H9 (cell line): ENCODE data around the gene KISS1R. TPM values are rescaled to one million over a fixed set of nuclear protein-coding genes. Genes with fewer than 3 reads are reported as not detected.

Experiments used
- DNase-seq: peaks from one replicate; pipeline ENCODE4 v3.0.0-alpha.2; 2017
- H2AFZ ChIP-seq: one replicate; pipeline ENCODE4 v1.6.1; 2013; ENCODE audit warnings: mild to moderate bottlenecking, low read length, control low read depth, moderate library complexity
- H2AK5ac ChIP-seq: 2 replicates; pipeline ENCODE4 v1.6.1; 2013; ENCODE audit warnings: low read length, control low read depth, mixed read lengths; ENCODE audit not compliant: insufficient read length
- H2BK120ac ChIP-seq: one replicate; pipeline ENCODE4 v1.6.1; 2013; ENCODE audit warnings: low read depth, mild to moderate bottlenecking, low read length, control low read depth, inconsistent platforms; ENCODE audit not compliant: poor library complexity, severe bottlenecking
- H2BK12ac ChIP-seq: 2 replicates; pipeline ENCODE4 v1.6.1; 2013; ENCODE audit warnings: low read length, control low read depth, mixed read lengths, low read depth; ENCODE audit not compliant: insufficient read length
- H2BK15ac ChIP-seq: 2 replicates; pipeline ENCODE4 v1.6.1; 2013; ENCODE audit warnings: low read depth, low read length, control low read depth
- H2BK20ac ChIP-seq: one replicate; pipeline ENCODE4 v1.6.1; 2013; ENCODE audit warnings: low read depth, mild to moderate bottlenecking, low read length, control low read depth, inconsistent platforms; ENCODE audit not compliant: poor library complexity, severe bottlenecking
- H2BK5ac ChIP-seq: 2 replicates; pipeline ENCODE4 v1.6.1; 2013; ENCODE audit warnings: low read length, control low read depth, mixed read lengths; ENCODE audit not compliant: insufficient read length
- H3K14ac ChIP-seq: 2 replicates; pipeline ENCODE4 v1.6.1; 2013; ENCODE audit warnings: low read length, control low read depth; ENCODE audit not compliant: insufficient read depth
- H3K18ac ChIP-seq: 2 replicates; pipeline ENCODE4 v1.6.1; 2013; ENCODE audit warnings: low read depth, mild to moderate bottlenecking, mixed read lengths, low read length, control low read depth; ENCODE audit not compliant: insufficient read length
- H3K23ac ChIP-seq: 2 replicates; pipeline ENCODE4 v1.6.1; 2013; ENCODE audit warnings: low read length, control low read depth, mixed read lengths, low read depth; ENCODE audit not compliant: insufficient read length
- H3K23me2 ChIP-seq: 2 replicates; pipeline ENCODE4 v1.6.1; 2013; ENCODE audit warnings: low read depth, mild to moderate bottlenecking, mixed read lengths, low read length, control low read depth; ENCODE audit not compliant: insufficient read length, poor library complexity, severe bottlenecking
- H3K27ac ChIP-seq: 2 replicates; pipeline ENCODE4 v1.5.1; 2013; ENCODE audit warnings: low read length, control low read depth, mixed read lengths, low read depth; ENCODE audit not compliant: insufficient read length
- H3K27me3 ChIP-seq: 2 replicates; pipeline ENCODE4 v1.6.1; 2013; ENCODE audit warnings: low read length, control low read depth, inconsistent platforms; ENCODE audit not compliant: insufficient read depth
- H3K4ac ChIP-seq: 2 replicates; pipeline ENCODE4 v1.6.1; 2013; ENCODE audit warnings: low read depth, mild to moderate bottlenecking, control low read depth, inconsistent platforms, low read length, moderate library complexity
- H3K4me1 ChIP-seq: 2 replicates; pipeline ENCODE4 v1.6.1; 2013; ENCODE audit warnings: low read length, control low read depth, inconsistent platforms; ENCODE audit not compliant: insufficient read depth
- H3K4me2 ChIP-seq: 2 replicates; pipeline ENCODE4 v1.6.1; 2013; ENCODE audit warnings: low read length, control low read depth, mixed read lengths; ENCODE audit not compliant: insufficient read length, insufficient read depth
- H3K56ac ChIP-seq: 2 replicates; pipeline ENCODE4 v1.6.1; 2013; ENCODE audit warnings: low read depth, mild to moderate bottlenecking, mixed read lengths, low read length, control low read depth; ENCODE audit not compliant: insufficient read length
- H3K79me1 ChIP-seq: 2 replicates; pipeline ENCODE4 v1.6.1; 2013; ENCODE audit warnings: low read depth, mild to moderate bottlenecking, moderate library complexity, low read length, control low read depth, inconsistent platforms; ENCODE audit not compliant: insufficient read depth, poor library complexity, severe bottlenecking
- H3K79me2 ChIP-seq: 2 replicates; pipeline ENCODE4 v1.6.1; 2013; ENCODE audit warnings: low read length, control low read depth, inconsistent platforms; ENCODE audit not compliant: insufficient read depth
- H3K9ac ChIP-seq: 2 replicates; pipeline ENCODE4 v1.6.1; 2013; ENCODE audit warnings: low read length, control low read depth, mixed read lengths; ENCODE audit not compliant: insufficient read length; ENCODE audit errors: extremely low read depth
- H3K9me3 ChIP-seq: one replicate; pipeline ENCODE4 v1.6.1; 2013; ENCODE audit warnings: low read depth, low read length, inconsistent platforms; ENCODE audit not compliant: control insufficient read depth
- H3T11ph ChIP-seq: one replicate; pipeline ENCODE4 v1.6.1; 2013; ENCODE audit warnings: mild to moderate bottlenecking, low read length, control low read depth, inconsistent platforms
- H4K20me1 ChIP-seq: one replicate; pipeline ENCODE4 v1.6.1; 2013; ENCODE audit not compliant: control insufficient read depth, insufficient read length, insufficient read depth
- H4K5ac ChIP-seq: 2 replicates; pipeline ENCODE4 v1.6.1; 2013; ENCODE audit warnings: low read depth, mild to moderate bottlenecking, mixed read lengths, low read length, control low read depth; ENCODE audit not compliant: insufficient read length
- H4K8ac ChIP-seq: replicated peaks from 2 replicates; pipeline ENCODE4 v1.6.1; 2013; ENCODE audit warnings: low read length, control low read depth, mixed read lengths, low read depth; ENCODE audit not compliant: insufficient read length
- H4K91ac ChIP-seq: 2 replicates; pipeline ENCODE4 v1.6.1; 2013; ENCODE audit warnings: low read depth, mild to moderate bottlenecking, moderate library complexity, mixed read lengths, low read length, control low read depth; ENCODE audit not compliant: insufficient read length
- H3K27ac Mint-ChIP-seq, 3 experiments: 2 replicates in 2 of 3; 3 replicates in 1 of 3; pipeline ENCODE4 v1.8.0; 2020 to 2021; ENCODE audit warnings: mixed read lengths in 3 of 3, mild to moderate bottlenecking in 1 of 3, moderate library complexity in 1 of 3
- H3K27me3 Mint-ChIP-seq: 2 replicates; pipeline ENCODE4 v1.8.0; 2021; ENCODE audit warnings: low read depth, mild to moderate bottlenecking, moderate library complexity, mixed read lengths
- H3K36me3 Mint-ChIP-seq, 3 experiments: 2 replicates in 2 of 3; 3 replicates in 1 of 3; pipeline ENCODE4 v1.8.0; 2020 to 2021; ENCODE audit warnings: low read depth in 3 of 3, mixed read lengths in 3 of 3; ENCODE audit not compliant: insufficient read depth in 1 of 3
- H3K4me1 Mint-ChIP-seq, 2 experiments: 2 replicates each; pipeline ENCODE4 v1.8.0; 2020; ENCODE audit warnings: mixed read lengths in 2 of 2
- H3K4me3 Mint-ChIP-seq, 2 experiments: 2 replicates in 1 of 2; 3 replicates in 1 of 2; pipeline ENCODE4 v1.8.0; 2020 to 2021; ENCODE audit warnings: mild to moderate bottlenecking in 2 of 2, mixed read lengths in 2 of 2, moderate library complexity in 1 of 2
- H3K9me3 Mint-ChIP-seq, 2 experiments: 2 replicates in 1 of 2; 3 replicates in 1 of 2; pipeline ENCODE4 v1.8.0; 2020; ENCODE audit warnings: mild to moderate bottlenecking in 2 of 2, mixed read lengths in 2 of 2, moderate library complexity in 1 of 2
- CTCF ChIP-seq: fragments of 200-600 bp; sonication (generic); conservative IDR thresholded peaks from 3 replicates; pipeline ENCODE4 v1.8.0; 2021; ENCODE audit warnings: antibody characterized with exemption, mild to moderate bottlenecking
- WGBS: extraction: QIAGEN DNeasy Blood & Tissue Kit; methylation state at CpG from one replicate; pipeline ENCODE4 v1.1.7; 2013; ENCODE audit warnings: missing lambda C conversion rate, low lambda C conversion rate, mixed read lengths; ENCODE audit not compliant: insufficient read length; ENCODE audit errors: extremely low coverage; 5-methylcytosine and 5-hydroxymethylcytosine counted together
- total RNA-seq: library from RNA; stranded (reverse); gene quantifications from 2 replicates; pipeline ENCODE4 v1.2.1, GENCODE V29; 2021

Gene KISS1R
- total RNA-seq, 1 experiment from 2014 or later, result 3.3 TPM

DNA sequence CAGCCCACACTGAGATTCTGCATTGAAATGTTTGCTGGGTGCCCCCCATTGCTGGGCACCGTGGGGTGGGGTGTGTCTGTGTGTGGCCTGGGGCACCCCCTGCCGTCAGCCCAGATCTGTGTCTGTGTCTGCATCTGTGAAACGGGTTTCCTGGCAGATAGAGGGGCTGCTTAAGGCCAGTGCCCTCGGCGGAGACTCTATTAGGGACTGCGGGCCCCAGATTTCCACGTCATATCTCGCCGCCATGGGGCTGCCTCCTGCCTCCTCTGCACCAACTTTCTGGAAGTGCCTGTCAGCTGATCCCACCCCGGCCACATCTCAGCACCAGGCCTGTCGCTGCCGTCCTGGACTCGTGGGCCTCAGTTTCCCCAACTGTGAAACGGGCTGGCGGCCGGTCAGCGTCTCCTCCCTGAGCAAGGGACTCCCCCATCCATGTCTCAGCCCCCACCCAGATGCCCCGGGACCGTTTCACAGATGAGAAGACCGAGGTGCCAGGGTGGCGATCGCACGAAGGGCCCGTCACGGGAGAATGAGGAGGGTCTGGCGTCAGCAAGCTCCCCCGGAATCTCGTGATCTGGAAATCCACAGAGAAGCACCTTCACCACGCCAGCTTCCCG is 30.1 kb downstream of the KISS1R start:
- no peak overlapping the region for H3K4ac ChIP-seq
- H3K79me1 ChIP-seq, result no peaks in the 10 kb centered on the region
- H3K4me1 ChIP-seq, result no peaks in the 10 kb centered on the region
- no peak overlapping the region for H4K8ac ChIP-seq
- H3K9ac ChIP-seq, result no peak overlapping the region
- H4K20me1 ChIP-seq, result peaks cover 9% of the 10 kb centered on the region
- Mint-ChIP-seq H3K4me1 (no peaks in the 10 kb centered on the region), H3K4me3 (no peak overlapping the region), H3K36me3 (peaks cover 5 to 22% (median 18%) of the 10 kb centered on the region in 3 experiments; a peak in 6 of 7 replicates), H3K27ac (no peak overlapping the region), H3K27me3 (no peaks in the 10 kb centered on the region; the same call in 1 of the 2 replicates), H3K9me3 (no peaks in the 10 kb centered on the region)
- no peak overlapping the region for H2AFZ ChIP-seq
- no peaks in the 10 kb centered on the region for H3K9me3 ChIP-seq
- H3K56ac ChIP-seq, result no peak overlapping the region
- WGBS, result no CpG with 5 or more reads among the region's 30 CpGs
- H3T11ph ChIP-seq, result no peak overlapping the region
- H3K23ac ChIP-seq, result no peak overlapping the region
- no peak overlapping the region for H2BK15ac ChIP-seq
- no peak overlapping the region for H2BK20ac ChIP-seq
- H3K79me2 ChIP-seq, result 0 out of 2 replicates have a peak, but pooled peaks cover 3% of the 10 kb centered on the region
- H3K27me3 ChIP-seq, result no peaks in the 10 kb centered on the region
- TF ChIP-seq CTCF, result no peak
- no peak overlapping the region for H2BK120ac ChIP-seq
- DNase-seq, result no peak
- H4K91ac ChIP-seq, result no peak overlapping the region
- no peak overlapping the region for H3K18ac ChIP-seq
- no peak overlapping the region for H2BK5ac ChIP-seq
- no peak overlapping the region for H3K27ac ChIP-seq
- H2AK5ac ChIP-seq, result no peak overlapping the region
- H3K23me2 ChIP-seq, result no peaks in the 10 kb centered on the region
- no peak overlapping the region for H3K14ac ChIP-seq
- no peak overlapping the region for H4K5ac ChIP-seq
- no peak overlapping the region for H3K4me2 ChIP-seq
- no peak overlapping the region for H2BK12ac ChIP-seq
